WTC11 (cell line): Measurements from ENCODE around the gene SPATA19.

Experiments used
- ARID4B ChIP-seq: sonication (generic); formaldehyde crosslinking; IDR thresholded peaks from 2 replicates; pipeline ENCODE4 v1.8.0; 2023; ENCODE audit warnings: missing genetic modification reagents, mild to moderate bottlenecking, borderline replicate concordance
- CTCF ChIP-seq: fragments of 200-600 bp; IDR thresholded peaks from 2 replicates; pipeline ENCODE4 v1.8.0; 2022; ENCODE audit warnings: antibody characterized with exemption
- PRDM15 ChIP-seq: sonication (generic); formaldehyde crosslinking; IDR thresholded peaks from 2 replicates; pipeline ENCODE4 v1.8.0; 2022; ENCODE audit warnings: missing genetic modification reagents
- RORB ChIP-seq: fragments of 250-450 bp; sonication (Bioruptor Pico); IDR thresholded peaks from 2 replicates; pipeline ENCODE4 v1.9.0; 2021; ENCODE audit warnings: mild to moderate bottlenecking
- SMAD4 ChIP-seq: sonication (generic); formaldehyde crosslinking; IDR thresholded peaks from 2 replicates; pipeline ENCODE4 v1.8.0; 2022; ENCODE audit warnings: mild to moderate bottlenecking, missing genetic modification reagents
- TCF7 ChIP-seq: sonication (generic); formaldehyde crosslinking; IDR thresholded peaks from 2 replicates; pipeline ENCODE4 v1.8.0; 2022; ENCODE audit warnings: mild to moderate bottlenecking, low read depth, missing genetic modification reagents, moderate library complexity

GRCh38 chr11:133825156-133825555 lies 20.2 kb downstream of the SPATA19 start:
- TF ChIP-seq CTCF (no peak), PRDM15 (no peak), RORB (CRISPR knock-in tag) (no peak), SMAD4 (no peak), TCF7 (CRISPR knock-in tag) (no peak), ARID4B (CRISPR knock-in tag) (no peak)
